H1 (cell line): ENCODE measurements around the gene CSRNP3. TPM values are rescaled to one million over a fixed set of nuclear protein-coding genes. Genes with fewer than 3 reads are reported as not detected.

Source experiments
- CTCF ChIA-PET: fragments of 300-600 bp; sonication (Branson Sonifier 250); formaldehyde crosslinking; loops from one replicate; lab custom pipeline; 2021; ENCODE audit not compliant: partially characterized antibody; lab: Charles Lee
- POLR2A ChIA-PET: fragments of 300-600 bp; sonication (Branson Sonifier 250); formaldehyde crosslinking; loops from one replicate; lab custom pipeline; 2021; ENCODE audit warnings: inconsistent platforms; ENCODE audit not compliant: partially characterized antibody; lab: Charles Lee
- DNase-seq, 2 experiments: peaks; one replicate each; pipeline versions ENCODE4 v3.0.0 to v3.0.0-alpha.2; 2010 to 2022; ENCODE audit warnings: low spot score in 2 of 2, low read depth in 1 of 2, mixed read lengths in 1 of 2
- FAIRE-seq: peaks from 2 replicates; lab custom pipeline; 2011; peaks lifted over from hg19 to GRCh38; lab: Jason Lieb, UNC
- H2AFZ ChIP-seq: 2 replicates; pipeline ENCODE4 v1.8.1; 2012; ENCODE audit warnings: low read length, inconsistent platforms
- H2AK5ac ChIP-seq: 2 replicates; pipeline ENCODE4 v1.6.1; 2013; ENCODE audit warnings: low read depth, low read length
- H2BK120ac ChIP-seq: replicated peaks from 2 replicates; pipeline ENCODE3; 2013; ENCODE audit warnings: low read depth, low read length, inconsistent platforms
- H2BK12ac ChIP-seq: 2 replicates; pipeline ENCODE4 v1.6.1; 2013; ENCODE audit warnings: low read depth, low read length
- H2BK15ac ChIP-seq: 2 replicates; pipeline ENCODE4 v1.6.1; 2013; ENCODE audit warnings: low read length
- H2BK20ac ChIP-seq: 2 replicates; pipeline ENCODE4 v1.6.1; 2013; ENCODE audit warnings: low read length
- H2BK5ac ChIP-seq: 2 replicates; pipeline ENCODE4 v1.6.1; 2013; ENCODE audit warnings: low read depth, low read length
- H3K14ac ChIP-seq: 2 replicates; pipeline ENCODE4 v1.6.1; 2013; ENCODE audit warnings: inconsistent platforms; ENCODE audit not compliant: insufficient read length
- H3K18ac ChIP-seq: 2 replicates; pipeline ENCODE4 v1.6.1; 2013; ENCODE audit warnings: low read length; ENCODE audit errors: extremely low read depth
- H3K23ac ChIP-seq: 2 replicates; pipeline ENCODE4 v1.6.1; 2013; ENCODE audit warnings: inconsistent platforms; ENCODE audit not compliant: insufficient read length
- H3K23me2 ChIP-seq: 2 replicates; pipeline ENCODE4 v1.6.1; 2013; ENCODE audit warnings: low read depth, low read length
- H3K27ac ChIP-seq: 2 replicates; pipeline ENCODE4 v1.6.1; 2011; ENCODE audit warnings: low read depth, low read length, inconsistent platforms
- H3K27me3 ChIP-seq, 4 experiments: replicated peaks in 1 of 4; 1 replicate in 1 of 4; 2 replicates in 3 of 4; pipeline versions ENCODE4 v1.6.1 to v1.8.1; 2011 to 2013; ENCODE audit warnings: low read length in 3 of 4, mild to moderate bottlenecking in 3 of 4, inconsistent platforms in 2 of 4, mixed read lengths in 2 of 4, moderate library complexity in 1 of 4; ENCODE audit not compliant: control insufficient read depth in 3 of 4, insufficient read depth in 3 of 4; ENCODE audit errors: extremely low read depth in 1 of 4
- H3K36me3 ChIP-seq, 4 experiments: 2 replicates each; pipeline versions ENCODE4 v1.6.1 to v1.8.1; 2011 to 2013; ENCODE audit warnings: mild to moderate bottlenecking in 4 of 4, low read length in 3 of 4, moderate library complexity in 2 of 4, control low read depth in 1 of 4, inconsistent platforms in 1 of 4; ENCODE audit not compliant: insufficient read depth in 4 of 4, control insufficient read depth in 2 of 4
- H3K4ac ChIP-seq: replicated peaks from 2 replicates; pipeline ENCODE3; 2013; ENCODE audit warnings: low read length, low read depth, mixed read lengths, inconsistent platforms; ENCODE audit not compliant: insufficient read length
- H3K4me1 ChIP-seq, 4 experiments: replicated peaks in 1 of 4; 1 replicate in 1 of 4; 2 replicates in 3 of 4; pipeline versions ENCODE4 v1.6.1 to v1.8.1; 2011 to 2013; ENCODE audit warnings: low read length in 3 of 4, inconsistent platforms in 2 of 4, mixed read lengths in 1 of 4; ENCODE audit not compliant: insufficient read depth in 4 of 4, control insufficient read depth in 3 of 4
- H3K4me2 ChIP-seq, 2 experiments: 2 replicates each; pipeline versions ENCODE4 v1.6.1 to v1.8.1; 2011 to 2013; ENCODE audit warnings: low read depth in 2 of 2, low read length in 2 of 2, control low read depth in 1 of 2, inconsistent platforms in 1 of 2, mild to moderate bottlenecking in 1 of 2; ENCODE audit not compliant: insufficient read depth in 1 of 2
- H3K4me3 ChIP-seq, 4 experiments: fragments of 200-600, 300-600 bp in 1 of 4; sonication (generic), shearing (Covaris generic), sonication (Bioruptor Twin) in 1 of 4; 2 replicates each; pipeline versions ENCODE4 v1.5.1 to v1.8.1; 2011 to 2016; ENCODE audit warnings: low read length in 4 of 4, low read depth in 3 of 4, control low read depth in 2 of 4, inconsistent platforms in 2 of 4, mild to moderate bottlenecking in 2 of 4, mixed read lengths in 1 of 4, moderate library complexity in 1 of 4; ENCODE audit not compliant: insufficient read depth in 2 of 4; ENCODE audit errors: extremely low read depth in 1 of 4
- H3K56ac ChIP-seq: replicated peaks from 2 replicates; pipeline ENCODE3; 2013; ENCODE audit warnings: low read depth, mild to moderate bottlenecking, mixed read lengths, low read length, inconsistent platforms; ENCODE audit not compliant: insufficient read length
- H3K79me1 ChIP-seq: 2 replicates; pipeline ENCODE4 v1.6.1; 2013; ENCODE audit warnings: low read depth, low read length, control low read depth
- H3K79me2 ChIP-seq, 2 experiments: 2 replicates each; pipeline versions ENCODE4 v1.6.1 to v1.8.1; 2012 to 2013; ENCODE audit warnings: low read length in 2 of 2, mild to moderate bottlenecking in 2 of 2, inconsistent platforms in 1 of 2; ENCODE audit not compliant: insufficient read depth in 2 of 2, control insufficient read depth in 1 of 2
- H3K9ac ChIP-seq, 4 experiments: replicated peaks in 1 of 4; 1 replicate in 1 of 4; 2 replicates in 3 of 4; pipeline versions ENCODE4 v1.6.1 to v1.8.1; 2011 to 2013; ENCODE audit warnings: low read depth in 3 of 4, low read length in 3 of 4, control low read depth in 2 of 4, mild to moderate bottlenecking in 2 of 4, moderate library complexity in 2 of 4, inconsistent platforms in 1 of 4; ENCODE audit errors: extremely low read depth in 1 of 4
- H3K9me3 ChIP-seq, 2 experiments: 2 replicates each; pipeline versions ENCODE4 v1.6.1 to v1.8.1; 2012 to 2013; ENCODE audit warnings: mild to moderate bottlenecking in 2 of 2, moderate library complexity in 2 of 2, control low read depth in 1 of 2, inconsistent platforms in 1 of 2, low read depth in 1 of 2, low read length in 1 of 2, mixed read lengths in 1 of 2; ENCODE audit not compliant: insufficient read depth in 2 of 2
- H4K20me1 ChIP-seq, 2 experiments: replicated peaks in 1 of 2; 2 replicates each; pipeline versions ENCODE3 to v1.8.1; 2011 to 2013; ENCODE audit warnings: inconsistent platforms in 2 of 2, low read length in 2 of 2, mild to moderate bottlenecking in 1 of 2; ENCODE audit not compliant: insufficient read depth in 2 of 2, control insufficient read depth in 1 of 2
- H4K5ac ChIP-seq: 2 replicates; pipeline ENCODE4 v1.6.1; 2013; ENCODE audit warnings: low read length, low read depth, mixed read lengths, inconsistent platforms; ENCODE audit not compliant: insufficient read length
- H4K8ac ChIP-seq: 2 replicates; pipeline ENCODE4 v1.8.0; 2013; ENCODE audit warnings: mild to moderate bottlenecking, moderate library complexity, low read length, inconsistent platforms; ENCODE audit not compliant: insufficient read depth; ENCODE audit errors: extremely low read depth
- H4K91ac ChIP-seq: replicated peaks from 2 replicates; pipeline ENCODE3; 2013; ENCODE audit warnings: low read length, mixed read lengths, inconsistent platforms; ENCODE audit not compliant: insufficient read length
- ASH2L ChIP-seq: fragments of 200-600, 300-600 bp; sonication (generic); IDR thresholded peaks from one replicate; pipeline ENCODE4 v1.7.1; 2017; ENCODE audit warnings: low read length
- CHD1 ChIP-seq: IDR thresholded peaks from 2 replicates; pipeline ENCODE4 v1.6.1; 2012; ENCODE audit warnings: low read depth, low read length, improper control_type of control experiment
- CTCF ChIP-seq, 3 experiments: IDR thresholded peaks; 1 replicate in 2 of 3; 2 replicates in 1 of 3; pipeline versions ENCODE4 v1.5.1 to v1.6.1; 2011; ENCODE audit warnings: low read length in 3 of 3, mild to moderate bottlenecking in 3 of 3, inconsistent platforms in 2 of 3, low read depth in 1 of 3, moderate library complexity in 1 of 3; ENCODE audit not compliant: insufficient read depth in 1 of 3; ENCODE audit errors: control extremely low read depth in 1 of 3
- EGR1 ChIP-seq: IDR thresholded peaks from 2 replicates; pipeline ENCODE4 v1.6.1; 2011; ENCODE audit warnings: low read depth, low read length, borderline replicate concordance
- GABPA ChIP-seq: IDR thresholded peaks from 2 replicates; pipeline ENCODE4 v1.6.1; 2011; ENCODE audit warnings: mild to moderate bottlenecking, low read length, moderate library complexity, borderline replicate concordance; ENCODE audit not compliant: insufficient read depth
- POU5F1 ChIP-seq: IDR thresholded peaks from 2 replicates; pipeline ENCODE4 v1.6.1; 2011; ENCODE audit warnings: low read depth, mild to moderate bottlenecking, low read length, moderate library complexity
- RAD21 ChIP-seq, 2 experiments: IDR thresholded peaks in 1 of 2; conservative IDR thresholded peaks in 1 of 2; 2 replicates each; pipeline ENCODE4 v1.6.1; 2011; ENCODE audit warnings: low read depth in 2 of 2, low read length in 2 of 2, improper control_type of control experiment in 1 of 2, inconsistent platforms in 1 of 2, mild to moderate bottlenecking in 1 of 2, moderate library complexity in 1 of 2
- RBBP5 ChIP-seq: IDR thresholded peaks from 2 replicates; pipeline ENCODE4 v1.7.1; 2012; ENCODE audit warnings: low read depth, mild to moderate bottlenecking, inconsistent platforms, low read length, moderate library complexity, borderline replicate concordance
- RNF2 ChIP-seq: fragments of 200-900, 300-1000 bp; sonication (generic); IDR thresholded peaks from 2 replicates; pipeline ENCODE4 v1.7.1; 2016; ENCODE audit warnings: borderline replicate concordance, low read depth, mild to moderate bottlenecking, antibody characterized with exemption, low read length; ENCODE audit not compliant: poor library complexity, severe bottlenecking; ENCODE audit errors: missing control alignments
- SP2 ChIP-seq: IDR thresholded peaks from 2 replicates; pipeline ENCODE4 v1.6.1; 2012; ENCODE audit warnings: mild to moderate bottlenecking, low read length, inconsistent platforms
- WGBS, 2 experiments: shearing (Covaris generic) in 1 of 2; methylation state at CpG; one replicate each; pipeline versions ENCODE4 v1.1.6 to v1.1.7; 2013 to 2015; ENCODE audit warnings: low lambda C conversion rate in 2 of 2, mixed read lengths in 2 of 2, inconsistent platforms in 1 of 2, low coverage in 1 of 2, missing lambda C conversion rate in 1 of 2; ENCODE audit not compliant: insufficient replicate concordance in 2 of 2, insufficient coverage in 1 of 2, insufficient read length in 1 of 2; ENCODE audit errors: extremely low coverage in 1 of 2, missing lambda C conversion rate in 1 of 2; 5-methylcytosine and 5-hydroxymethylcytosine counted together
- polyA plus RNA-seq, 7 experiments: library from polyadenylated mRNA; depleted of rRNA in 3 of 7; stranded (reverse) in 5 of 7; unstranded in 2 of 7; fragments of >200 nt in 5 of 7; fragments of 200-250 nt in 2 of 7; gene quantifications; 1 replicate in 5 of 7; 2 replicates in 1 of 7; 4 replicates in 1 of 7; pipeline versions ENCODE4 v1.2.1 to v1.2.3, GENCODE V29; 2011 to 2013; ENCODE audit warnings: missing spikeins in 2 of 7, mixed read lengths in 2 of 7
- total RNA-seq: library from RNA; stranded (reverse); fragmentation: NEBNext Ultra II Directional; extraction: Animal tissue kit (Norgen Biotek cat#: 25700); gene quantifications from 2 replicates; pipeline ENCODE4 v1.2.1, GENCODE V29; 2021

CSRNP3 gene
- total and polyA plus RNA-seq, 2 of the 8 experiments (the other 6 are each of a cell fraction or from before 2014, with no cell fraction given), result 1.3 to 6.5 TPM

DNA sequence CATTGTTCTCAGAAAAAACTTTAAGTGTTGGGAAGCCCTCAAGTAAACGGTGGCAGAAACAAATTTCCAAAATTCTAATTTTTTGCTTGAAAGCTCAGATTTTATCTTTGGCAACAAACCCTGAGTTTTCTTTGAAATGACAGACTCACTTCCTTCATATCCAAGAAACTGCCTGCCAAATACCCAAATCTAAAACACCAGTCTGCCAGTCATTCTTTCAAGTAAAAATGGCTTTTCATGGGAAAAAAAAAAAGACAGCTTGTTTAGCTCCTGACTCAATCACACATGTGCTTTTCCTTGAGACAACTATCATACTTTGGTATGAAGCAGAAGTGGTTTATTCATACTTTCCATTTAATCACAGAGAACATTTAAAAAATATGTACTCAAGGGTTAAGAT lies 40.6 kb upstream of the CSRNP3 start:
- Histone ChIP-seq H2BK20ac (no peak overlapping the region), H3K4ac (no peak overlapping the region), H3K79me2 (no peaks in the 10 kb centered on the region), H3K36me3 (no peaks in the 10 kb centered on the region), H2BK15ac (no peak overlapping the region), H4K91ac (no peak overlapping the region), H3K27me3 (no peaks in the 10 kb centered on the region), H2AK5ac (no peak overlapping the region)
- CTCF ChIA-PET, result interaction anchor here (0.6 to 1.9 kb wide), 4 partner anchors 8 to 267 kb away, joined by 3 to 9 read pairs (median 6); no protein-coding TSS in a partner anchor
- TF ChIP-seq ASH2L, result no peak
- TF ChIP-seq POU5F1, result no peak
- no peak for TF ChIP-seq GABPA
- no peak for TF ChIP-seq CTCF (IDR thresholded peaks at IDR 0.05; ENCODE audit: control extremely low read depth in 1 of 3, insufficient read depth in 1 of 3, low read depth in 1 of 3, low read length in 3 of 3)
- TF ChIP-seq RNF2, result no peak
- TF ChIP-seq SP2, result no peak
- TF ChIP-seq RBBP5, result no peak
- no peak for TF ChIP-seq EGR1
- TF ChIP-seq CHD1, result no peak
- no peak for TF ChIP-seq RAD21 (IDR thresholded peaks at IDR 0.05 in 1 of 2, conservative IDR thresholded peaks at IDR 0.05 in 1 of 2; ENCODE audit: low read depth in 2 of 2, low read length in 2 of 2)
- TF ChIP-seq, all 59 proteins: peak for 0
- Histone ChIP-seq H3K27ac (no peak overlapping the region), H2AFZ (no peak overlapping the region), H3K18ac (no peak overlapping the region), H4K5ac (no peak overlapping the region), H3K4me3 (no peak overlapping the region), H3K23me2 (no peaks in the 10 kb centered on the region), H3K9me3 (peaks cover 0 to 2% of the 10 kb centered on the region in 2 experiments; a peak in 1 of 4 replicates), H3K14ac (no peak overlapping the region), H3K4me1 (peaks cover 0 to 2% (median 0%) of the 10 kb centered on the region in 4 experiments; a peak in 2 of 7 replicates), H2BK5ac (no peak overlapping the region), H4K20me1 (no peaks in the 10 kb centered on the region), H2BK120ac (no peak overlapping the region), H2BK12ac (no peak overlapping the region), H3K79me1 (no peaks in the 10 kb centered on the region), H4K8ac (no peak overlapping the region), H3K56ac (no peak overlapping the region), H3K4me2 (no peak overlapping the region), H3K9ac (no peak overlapping the region), H3K23ac (no peak overlapping the region)
- no peak for DNase-seq
- 96% methylated on average over 1 of the region's 1 CpG; no CpG with 5 or more reads in 1 of the 2 experiments for WGBS, 2 experiments
- POLR2A ChIA-PET, result no interaction called here
- FAIRE-seq, result no peak
